ENCODE data around the gene TGM2.

TGM2 gene

DNA sequence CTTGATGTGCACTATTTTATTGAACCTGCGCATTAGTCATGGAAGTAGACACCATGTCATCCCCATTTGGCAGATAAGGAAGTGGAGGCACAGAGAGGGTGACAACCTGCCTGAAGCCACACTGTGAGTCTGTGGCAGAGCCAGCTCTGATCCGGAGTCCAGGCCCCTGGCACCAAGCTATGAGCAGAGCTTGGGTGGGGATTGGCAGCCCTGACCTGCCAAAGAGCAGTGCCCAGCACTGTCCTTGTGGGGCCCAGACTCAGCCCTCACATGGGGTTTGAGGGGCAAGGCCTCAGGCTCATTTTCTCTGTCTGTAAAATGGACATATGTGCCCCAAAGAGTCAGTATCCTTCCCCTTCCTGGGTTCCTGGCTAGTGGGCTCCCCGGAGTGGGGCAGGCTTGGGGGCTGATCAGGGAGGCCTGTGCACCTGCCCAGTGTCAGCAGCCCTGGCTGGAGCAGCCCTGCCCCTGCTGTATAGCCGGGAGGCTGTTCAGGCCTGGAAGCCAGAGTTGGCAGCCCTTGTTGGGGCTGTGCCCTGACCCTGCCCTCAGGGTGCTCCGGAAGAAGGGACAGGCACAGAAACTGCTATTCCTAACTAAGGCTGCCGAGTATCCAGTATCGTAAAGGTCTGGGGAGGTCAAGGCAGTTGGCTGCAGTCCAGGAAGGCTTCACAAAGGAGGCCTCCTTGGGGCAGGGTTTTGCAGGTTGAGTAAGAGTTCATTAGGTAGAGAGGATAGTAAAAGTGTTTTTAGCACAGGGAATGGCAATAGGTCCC lies 38.7 kb downstream of the TGM2 start:
- DNase-seq (ENCODE audit: low read depth, low spot score) = no peak
- H3K4me3 ChIP-seq (ENCODE audit: low read length) = no peak overlapping the region

DNA sequence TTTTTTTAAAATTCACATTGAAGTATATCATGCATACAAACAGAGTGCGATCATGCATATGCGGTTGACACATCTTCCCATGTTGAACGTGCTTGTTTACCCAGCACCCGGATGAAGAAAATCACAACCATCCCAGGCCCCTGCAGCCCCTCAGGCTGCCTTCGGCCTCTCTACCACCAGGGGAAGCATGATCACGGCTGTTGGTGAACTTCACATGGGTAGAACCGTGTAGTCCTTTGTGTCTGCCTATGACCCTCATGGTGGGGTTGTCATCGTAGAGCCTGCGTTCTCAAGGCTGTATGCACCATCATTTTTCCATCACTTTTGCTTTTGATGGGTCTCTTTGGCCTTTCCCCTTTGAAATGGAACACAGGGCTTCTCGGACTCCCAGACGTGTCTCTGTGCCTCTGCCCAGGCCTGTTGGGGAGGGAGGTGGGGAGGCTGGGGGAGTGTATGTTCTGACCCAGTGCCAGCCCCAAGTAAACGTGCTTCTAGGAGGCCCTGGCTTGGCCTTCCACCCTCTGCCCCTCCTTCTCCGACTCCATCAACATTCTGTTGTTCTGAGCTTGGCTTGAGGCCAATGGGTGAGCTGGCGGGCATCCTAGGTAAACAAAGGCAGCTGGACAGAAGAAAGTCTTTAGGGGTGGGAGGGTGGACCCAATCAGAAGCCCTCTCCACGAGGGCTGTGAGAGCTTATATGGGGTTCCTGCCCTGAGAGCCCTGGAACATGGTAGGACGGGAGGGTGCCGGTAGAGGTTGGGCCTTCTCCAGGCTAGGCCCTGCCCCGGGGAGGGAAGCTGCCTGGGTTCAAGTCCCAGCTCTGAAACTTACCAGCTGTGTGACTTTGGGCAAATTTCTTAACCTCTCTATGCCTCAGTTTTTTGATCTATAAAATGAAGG lies 39.7 kb downstream of the TGM2 start:
- no peak for DNase-seq (ENCODE audit: low read depth, low spot score)

DNA sequence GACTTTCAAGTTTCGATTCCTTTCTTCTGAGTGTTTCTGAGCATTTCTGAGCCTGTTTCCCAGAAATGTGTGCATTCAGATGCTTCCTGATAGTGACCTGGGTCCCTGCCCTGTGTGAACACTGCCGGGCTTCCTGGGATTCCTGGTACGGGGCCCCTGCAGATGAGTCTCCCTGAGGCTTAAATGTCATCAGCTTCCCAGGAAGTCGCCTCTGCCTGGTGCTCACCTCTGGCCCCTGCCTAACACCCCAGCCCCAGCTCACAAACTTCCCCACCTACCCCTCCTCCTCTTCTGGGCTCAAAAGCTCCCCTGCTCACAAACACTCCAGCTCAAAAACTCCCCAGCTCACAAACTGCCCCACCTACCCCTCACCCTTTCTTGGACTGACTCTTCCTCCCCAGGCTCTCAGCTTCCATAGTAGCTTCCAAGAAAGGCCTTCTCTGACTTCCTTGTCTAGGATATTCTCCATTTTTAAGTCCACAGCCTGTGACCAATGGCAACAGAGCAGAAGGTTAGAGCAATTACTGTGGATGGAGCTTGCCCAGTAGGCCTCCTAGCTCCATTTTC lies 42.0 kb downstream of the TGM2 start:
- no peak for DNase-seq (ENCODE audit: low read depth, low spot score)
- H3K4me3 ChIP-seq (ENCODE audit: low read length) = no peak overlapping the region

More for the DNA sequence above, 39.7 kb downstream of the TGM2 start:
- H3K4me3 ChIP-seq (ENCODE audit: low read length) = no peak overlapping the region

DNA sequence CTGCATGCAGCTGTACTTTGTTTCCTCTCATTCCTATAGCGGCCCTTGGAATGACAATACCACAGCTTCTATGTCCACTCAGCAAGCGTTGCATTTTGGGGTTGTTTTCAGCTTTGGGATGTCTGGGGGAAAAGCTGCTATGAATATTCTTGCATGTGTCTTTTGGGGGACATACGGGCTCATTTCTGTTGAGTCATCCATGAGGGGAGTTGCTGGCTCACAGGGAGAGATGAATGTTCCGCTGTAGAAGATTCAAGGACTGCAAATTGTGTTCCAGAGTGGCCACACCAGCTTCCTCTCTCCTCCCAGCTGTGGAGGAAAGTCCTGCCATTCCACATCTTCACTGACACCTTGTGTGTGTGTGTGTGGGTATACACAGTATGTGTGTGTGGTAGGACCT lies 43.3 kb downstream of the TGM2 start:
- no peak for DNase-seq (ENCODE audit: low read depth, low spot score)

DNA sequence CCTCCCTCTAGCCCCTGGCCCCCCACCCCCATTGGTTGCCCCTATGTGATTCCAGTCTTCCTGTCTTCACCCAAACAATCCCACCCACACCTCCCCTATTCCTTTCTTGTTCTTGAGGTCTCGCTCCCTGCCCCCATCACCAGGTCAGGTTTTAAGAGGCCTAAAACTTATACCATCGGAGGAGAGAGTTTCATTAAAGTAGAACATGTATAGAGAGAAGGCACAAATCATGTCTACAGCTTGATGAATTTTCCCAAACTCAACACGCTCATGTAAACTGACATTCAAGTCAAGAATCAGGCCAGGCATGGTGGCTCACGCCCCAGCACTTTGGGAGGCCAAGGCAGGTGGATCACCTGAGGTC lies 44.5 kb downstream of the TGM2 start:
- no peak overlapping the region for H3K4me3 ChIP-seq (ENCODE audit: low read length)
- no peak for DNase-seq (ENCODE audit: low read depth, low spot score)

More for the DNA sequence above, 43.3 kb downstream of the TGM2 start:
- H3K4me3 ChIP-seq (ENCODE audit: low read length) = no peak overlapping the region

DNA sequence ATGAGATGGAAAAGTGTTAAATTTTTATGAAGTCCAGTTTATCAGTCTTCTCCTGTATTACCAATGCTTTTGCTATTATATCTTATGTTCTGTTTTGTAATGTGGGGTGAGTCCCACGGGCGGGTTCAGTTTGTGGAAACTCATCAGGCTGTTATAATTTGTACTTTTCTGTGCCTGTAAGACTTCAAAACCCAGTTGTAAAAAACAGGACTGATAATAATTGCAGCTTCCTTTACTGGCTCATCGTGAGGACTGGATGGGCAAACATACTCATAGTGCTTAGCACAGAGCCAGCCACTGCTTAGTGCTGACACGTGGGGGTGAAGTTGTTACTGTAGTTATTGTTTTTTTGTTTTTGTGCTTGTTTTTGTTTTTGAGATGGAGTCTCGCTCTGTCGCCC lies 45.6 kb downstream of the TGM2 start:
- no peak for DNase-seq (ENCODE audit: low read depth, low spot score)
- no peak overlapping the region for H3K4me3 ChIP-seq (ENCODE audit: low read length)

DNA sequence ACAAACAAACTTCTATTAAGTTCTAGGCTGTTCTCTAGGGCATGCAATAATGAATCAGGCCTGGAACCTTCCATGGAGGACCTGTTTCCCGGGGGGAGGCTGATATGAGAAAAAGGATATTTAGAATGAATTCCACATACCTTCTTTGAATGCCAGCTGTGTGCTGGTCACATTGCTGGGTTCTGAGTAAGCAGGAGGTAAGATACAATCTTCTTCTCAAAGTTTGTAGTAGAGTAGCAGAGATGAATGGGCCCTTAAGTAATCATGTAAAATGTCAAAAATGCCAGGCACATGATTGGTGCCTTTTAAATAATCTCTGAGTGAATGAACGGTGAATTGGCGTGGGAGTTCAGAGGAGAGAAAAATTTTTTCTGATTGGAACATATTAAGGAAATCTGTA lies 47.4 kb downstream of the TGM2 start:
- DNase-seq (ENCODE audit: low read depth, low spot score) = no peak

DNA sequence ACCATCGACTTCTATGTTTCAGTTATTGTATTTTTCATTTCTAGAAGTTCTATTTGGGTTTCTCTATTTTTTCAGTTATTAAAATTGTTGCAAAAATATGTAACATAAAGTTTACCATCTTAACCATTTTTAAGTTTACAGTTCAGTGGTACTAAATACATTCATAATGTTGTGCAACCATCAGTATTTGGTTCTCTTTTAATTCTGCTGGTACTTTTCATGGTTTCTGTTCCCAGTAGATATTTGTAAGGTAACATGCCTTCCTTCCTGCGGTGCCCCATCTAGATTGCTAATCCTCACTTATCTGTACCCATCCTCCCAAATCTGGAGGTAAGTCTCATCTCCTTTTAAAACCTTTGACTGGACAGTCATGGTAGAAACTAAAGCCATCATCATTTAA lies 47.9 kb downstream of the TGM2 start:
- no peak for DNase-seq (ENCODE audit: low read depth, low spot score)
- no peak overlapping the region for H3K4me3 ChIP-seq (ENCODE audit: low read length)

More for the DNA sequence above, 47.4 kb downstream of the TGM2 start:
- H3K4me3 ChIP-seq (ENCODE audit: low read length) = no peak overlapping the region

DNA sequence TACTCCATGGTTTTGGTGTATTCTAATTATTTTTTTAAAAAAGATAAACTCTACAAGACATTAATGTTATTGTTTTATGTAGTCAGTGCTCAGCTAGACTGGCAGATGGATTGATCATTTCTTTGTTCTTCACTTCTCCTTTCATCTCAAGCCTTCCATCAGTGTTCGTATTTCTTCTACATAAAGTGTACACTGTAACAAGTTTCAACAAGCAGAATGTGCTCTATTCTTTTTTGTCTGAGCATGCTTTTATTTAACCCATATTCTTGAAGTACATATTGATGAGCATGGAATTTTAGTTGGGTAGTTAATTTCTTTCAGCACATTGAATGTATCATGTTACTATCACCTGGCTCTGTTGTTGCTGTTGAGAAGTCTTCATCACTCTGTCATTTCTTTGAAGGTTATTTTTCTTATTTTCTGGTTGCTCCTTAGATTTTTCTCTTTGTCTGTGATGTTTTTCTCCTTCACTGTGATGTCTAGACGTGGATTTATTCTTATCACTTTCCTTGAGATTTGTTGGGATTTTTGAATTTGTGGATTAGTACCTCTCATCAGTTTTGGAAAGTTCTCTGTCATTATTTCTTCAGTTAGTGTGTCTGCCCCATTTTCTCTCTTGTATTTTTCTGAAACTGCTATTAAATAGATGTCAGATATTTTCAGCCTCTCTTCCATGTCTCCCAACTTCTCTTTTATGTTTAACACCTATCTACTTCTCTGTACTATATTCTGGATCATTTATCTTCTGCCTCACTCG lies 48.5 kb downstream of the TGM2 start:
- no peak overlapping the region for H3K4me3 ChIP-seq (ENCODE audit: low read length)
- DNase-seq (ENCODE audit: low read depth, low spot score) = no peak

DNA sequence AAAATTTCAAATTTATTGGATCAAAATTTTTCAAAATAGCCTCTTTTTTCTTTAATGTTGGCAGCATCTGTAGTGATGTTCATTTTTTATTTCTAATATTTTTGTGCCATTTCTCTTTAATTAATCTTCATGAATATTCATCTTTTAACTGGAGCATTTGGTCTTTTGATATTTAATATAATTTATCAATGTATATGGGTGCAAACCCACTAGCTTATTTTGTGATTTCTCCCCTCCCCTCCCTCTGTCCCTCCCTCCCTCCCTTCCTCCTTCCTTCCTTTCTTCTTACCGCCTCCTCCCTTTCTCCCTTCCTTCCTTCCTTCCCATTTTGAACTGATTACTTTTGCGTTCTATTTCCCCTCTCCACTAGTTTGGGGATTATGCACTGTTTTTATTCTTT lies 49.2 kb downstream of the TGM2 start:
- no peak for DNase-seq (ENCODE audit: low read depth, low spot score)
- no peak overlapping the region for H3K4me3 ChIP-seq (ENCODE audit: low read length)

DNA sequence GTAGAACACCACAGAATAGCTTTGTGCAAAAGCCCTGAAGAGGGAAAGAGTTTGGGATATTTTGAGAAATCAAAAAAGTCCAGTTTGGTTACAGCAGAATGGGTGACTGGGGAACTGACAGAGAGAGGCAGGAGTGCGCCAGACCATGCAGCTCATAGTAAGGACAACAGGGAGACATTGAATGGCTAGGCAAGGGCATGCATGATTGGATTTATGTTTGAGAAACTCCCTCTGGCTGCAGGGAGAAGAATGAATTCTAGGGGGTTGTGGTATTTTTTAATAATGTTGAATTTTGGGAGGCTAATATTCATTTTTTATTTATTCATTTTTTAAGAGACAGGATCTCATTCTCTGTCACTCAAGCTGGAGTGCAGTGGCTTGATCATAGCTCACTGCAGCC lies 49.9 kb downstream of the TGM2 start:
- no peak overlapping the region for H3K4me3 ChIP-seq (ENCODE audit: low read length)
- no peak for DNase-seq (ENCODE audit: low read depth, low spot score)

DNA sequence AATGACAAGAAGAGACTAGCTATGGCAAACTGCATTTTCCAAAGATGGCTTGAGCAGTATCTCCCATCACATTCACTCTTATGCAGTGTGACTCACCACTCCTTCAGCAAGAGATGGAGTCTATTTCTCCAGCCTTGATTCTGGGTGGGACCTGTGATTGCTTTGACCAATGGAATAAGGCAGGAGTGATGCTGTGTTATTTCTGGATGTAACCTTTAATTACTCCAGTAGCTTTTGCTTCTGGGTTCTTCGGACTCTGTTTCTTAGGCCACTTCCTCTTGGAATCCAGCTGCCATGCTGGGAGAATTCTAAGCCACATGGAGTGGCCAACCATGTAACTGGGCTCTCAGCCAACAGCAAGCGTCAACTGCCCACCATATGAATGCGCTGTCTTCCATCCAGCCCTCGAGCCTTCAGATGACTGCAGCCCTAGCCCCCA lies 50.7 kb downstream of the TGM2 start:
- no peak for DNase-seq (ENCODE audit: low read depth, low spot score)
- H3K4me3 ChIP-seq (ENCODE audit: low read length) = no peak overlapping the region

DNA sequence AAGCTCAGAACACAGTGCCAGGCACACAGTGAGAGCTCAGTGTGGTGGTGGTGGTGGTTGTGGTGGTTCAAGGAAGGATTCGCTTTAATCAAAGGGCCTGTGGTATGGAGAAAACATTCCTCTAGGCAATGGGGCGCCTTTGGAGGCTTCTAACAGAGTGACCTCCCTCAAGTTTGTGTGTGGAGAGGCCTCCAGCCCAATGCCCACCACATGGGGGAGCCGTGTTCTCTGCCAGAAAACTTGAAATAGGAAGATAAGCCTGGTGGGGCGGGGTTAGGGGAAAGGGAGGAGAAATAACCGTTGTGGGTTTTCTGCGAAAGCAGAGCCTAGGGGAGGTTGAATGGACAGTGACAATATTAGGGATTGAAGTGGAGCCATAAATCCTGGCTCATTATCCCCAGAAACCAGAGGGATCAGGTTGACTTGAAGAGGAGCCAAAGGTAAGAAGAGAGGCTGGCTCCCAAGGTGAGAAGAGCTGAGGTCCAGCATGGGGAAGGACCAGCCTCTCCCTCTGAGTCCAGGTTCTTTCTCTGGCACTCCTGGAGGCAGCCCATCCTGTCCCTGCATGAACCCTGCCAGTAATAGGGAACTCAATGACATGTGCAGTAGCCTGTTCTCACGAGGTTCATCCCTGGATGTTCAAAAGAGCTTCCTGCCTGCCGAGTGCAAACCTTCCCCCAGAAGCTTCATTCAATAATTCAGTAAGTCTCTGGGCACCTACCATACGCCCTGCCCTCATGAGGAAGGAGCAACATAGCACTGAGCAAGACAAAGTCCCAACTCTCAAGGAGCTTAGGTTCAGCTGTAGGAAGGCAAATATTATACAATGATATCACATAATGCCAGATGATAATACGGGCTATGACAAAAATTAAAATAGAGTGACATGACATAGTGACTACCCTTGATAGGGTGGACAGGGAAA lies 51.4 kb downstream of the TGM2 start:
- no peak for DNase-seq (ENCODE audit: low read depth, low spot score)
- no peak overlapping the region for H3K4me3 ChIP-seq (ENCODE audit: low read length)

DNA sequence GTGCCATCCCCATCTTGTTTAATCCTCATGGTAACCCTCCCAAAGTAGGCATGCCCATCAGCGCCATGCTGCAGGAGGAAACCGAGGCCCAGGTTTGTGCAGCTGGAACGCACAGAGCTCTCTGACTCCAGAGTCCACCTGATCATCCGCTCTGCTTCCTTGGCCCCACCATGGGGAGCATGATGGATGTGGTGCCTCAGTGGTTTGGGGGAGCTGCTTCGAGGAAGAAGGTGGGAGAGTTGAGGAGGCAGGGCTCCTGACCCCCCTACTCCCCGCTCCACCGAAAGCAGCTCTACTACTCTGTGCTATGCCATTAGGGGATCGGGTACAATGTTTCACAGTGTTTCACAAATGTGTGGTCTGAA lies 52.2 kb downstream of the TGM2 start:
- H3K4me3 ChIP-seq (ENCODE audit: low read length) = no peak overlapping the region
- no peak for DNase-seq (ENCODE audit: low read depth, low spot score)

DNA sequence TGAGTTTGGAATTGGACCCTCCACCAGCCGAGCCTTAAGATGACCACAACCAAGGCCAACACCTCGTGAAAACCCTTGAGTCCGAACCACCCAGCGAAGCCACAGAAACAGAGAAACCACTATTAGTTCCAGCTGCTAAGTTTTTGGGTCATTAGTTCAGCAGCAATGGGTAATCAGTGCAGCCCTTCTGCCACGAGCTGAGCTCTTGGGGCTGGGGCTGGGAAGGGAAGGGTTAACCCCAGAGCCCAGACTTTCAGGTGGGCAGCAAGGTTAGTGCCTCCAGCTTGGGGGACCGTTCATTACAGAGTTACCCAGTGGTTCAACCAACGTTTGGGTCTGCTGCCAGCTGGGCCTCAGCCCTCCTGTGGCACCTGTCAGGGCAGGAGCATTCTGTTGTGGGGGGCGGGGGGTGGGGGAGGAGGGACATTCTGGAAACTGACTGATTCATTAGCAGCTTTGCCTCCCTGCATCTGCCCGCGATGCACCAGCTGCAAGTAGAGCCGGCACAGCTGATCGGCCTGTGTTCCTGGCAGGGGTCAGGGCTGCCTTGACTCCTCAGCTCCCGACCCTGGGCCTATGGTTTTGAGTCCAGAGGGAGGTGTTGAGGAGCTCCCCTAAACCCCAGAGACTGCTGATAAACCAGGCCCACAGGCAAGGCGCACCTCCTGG lies 52.7 kb downstream of the TGM2 start:
- no peak for DNase-seq (ENCODE audit: low read depth, low spot score)
- H3K4me3 ChIP-seq (ENCODE audit: low read length) = no peak overlapping the region

DNA sequence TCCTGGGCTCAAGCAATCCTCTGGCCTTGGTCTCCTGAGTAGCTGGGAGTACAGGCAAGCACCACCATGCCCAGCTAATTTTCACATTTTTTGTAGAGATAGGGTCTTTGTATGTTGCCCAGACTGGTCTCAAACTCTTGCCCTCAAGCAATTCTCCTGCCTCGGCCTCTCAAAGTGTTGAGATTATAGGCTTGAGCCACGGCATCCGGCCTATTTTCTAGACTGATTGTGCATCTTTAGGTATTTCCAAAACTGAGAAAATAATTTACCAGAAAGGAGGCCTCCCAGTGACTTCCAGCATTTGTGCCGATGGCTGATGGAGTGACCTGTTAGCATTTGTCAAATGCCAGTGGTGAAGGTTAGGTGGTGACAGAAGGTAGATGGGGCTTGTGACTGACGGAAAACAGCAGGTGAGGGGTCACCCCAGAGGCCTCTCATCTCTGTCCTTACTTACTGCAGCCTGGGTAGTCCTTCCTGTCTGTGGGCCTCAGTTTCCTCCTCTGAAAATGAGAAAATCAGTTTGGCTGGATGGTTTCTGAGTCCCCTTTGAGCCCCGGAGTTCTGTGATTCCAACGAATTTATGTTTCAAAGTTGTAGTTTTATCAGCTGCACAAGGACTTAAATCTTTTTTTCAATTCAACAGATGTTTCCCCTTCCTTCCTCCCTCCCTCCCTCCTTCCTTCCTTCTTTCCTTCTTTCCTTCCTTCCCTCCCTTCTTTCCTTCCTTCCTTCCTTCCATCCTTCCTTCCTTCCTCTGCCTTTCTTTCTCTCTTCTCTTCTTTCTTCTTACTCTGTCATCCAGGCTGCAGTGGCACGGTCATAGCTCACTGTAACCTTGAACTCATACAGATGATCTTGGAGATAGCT lies 53.5 kb downstream of the TGM2 start:
- H3K4me3 ChIP-seq (ENCODE audit: low read length) = no peak overlapping the region
- no peak for DNase-seq (ENCODE audit: low read depth, low spot score)

DNA sequence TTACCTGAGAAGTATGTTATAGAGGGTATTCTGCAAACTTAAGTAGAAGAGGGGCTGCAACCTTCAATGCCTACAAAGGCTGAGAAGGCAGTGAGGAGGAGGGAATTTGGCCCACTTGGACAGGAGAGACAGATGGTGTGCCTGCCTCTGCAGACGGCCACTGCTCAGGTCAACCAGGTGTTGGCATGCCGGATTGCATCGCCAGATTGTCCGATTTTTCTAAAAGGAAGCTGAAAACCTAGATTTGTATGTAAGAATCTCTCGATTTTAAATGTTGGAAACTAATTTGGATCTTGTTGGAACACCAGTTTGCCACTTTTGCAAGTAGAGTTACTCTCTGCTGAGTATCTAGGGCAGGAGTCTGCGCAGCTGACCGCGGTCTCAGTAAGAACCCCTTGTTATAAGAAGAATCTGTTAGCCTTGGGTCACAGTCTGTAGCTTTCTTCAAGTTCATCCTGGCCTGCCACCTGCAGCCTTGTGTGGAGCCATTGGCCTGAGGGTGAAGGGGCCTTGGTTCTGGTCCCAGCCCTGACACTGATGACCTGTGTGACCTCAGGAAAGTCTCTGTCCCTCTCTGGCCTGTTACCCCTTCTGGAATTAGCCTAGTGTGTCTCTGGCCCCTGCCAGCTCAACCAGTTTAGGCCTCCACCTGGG lies 54.4 kb downstream of the TGM2 start:
- no peak for DNase-seq (ENCODE audit: low read depth, low spot score)
- H3K4me3 ChIP-seq (ENCODE audit: low read length) = no peak overlapping the region

Measured in Jurkat, Clone E6-1 (cell line).